IMR-90 (cell line): ENCODE data around the gene RPS2. TPM values are rescaled to one million over a fixed set of nuclear protein-coding genes. Genes with fewer than 3 reads are reported as not detected.

Experiments used
- ATAC-seq: fragments of 200-7000 bp; cut with Tn5 transposase; 2 replicates; pipeline ENCODE4 v1.9.1; 2020; ENCODE audit warnings: low read depth, mild to moderate bottlenecking, moderate library complexity
- BruUV-seq: library from RNA; stranded (reverse); fragments of 400-500 nt; replicated peaks from 2 replicates; lab custom pipeline; 2021; lab: Mats Ljungman, UMichigan
- CTCF ChIA-PET: fragments of 300-600 bp; formaldehyde crosslinking; extraction: SDS; loops from one replicate; lab custom pipeline; 2021; ENCODE audit warnings: antibody characterized with exemption; lab: Yijun Ruan, JAX
- POLR2A ChIA-PET: fragments of 300-600 bp; sonication (Branson Sonifier 250); formaldehyde crosslinking; loops from one replicate; lab custom pipeline; 2022; ENCODE audit warnings: antibody characterized with exemption; ENCODE audit not compliant: unreplicated experiment; lab: Charles Lee
- DNase-seq: peaks from one replicate; pipeline ENCODE4 v3.0.0; 2013
- H2AFZ ChIP-seq: replicated peaks from 2 replicates; pipeline ENCODE3; 2013; ENCODE audit warnings: low read length, mild to moderate bottlenecking; ENCODE audit not compliant: poor library complexity
- H2AK5ac ChIP-seq: 2 replicates; pipeline ENCODE4 v1.6.1; 2013; ENCODE audit warnings: low read depth, low read length, inconsistent platforms
- H2AK9ac ChIP-seq: replicated peaks from 2 replicates; pipeline ENCODE3; 2013; ENCODE audit warnings: mild to moderate bottlenecking, low read depth, low read length, moderate library complexity; ENCODE audit not compliant: poor library complexity
- H2BK120ac ChIP-seq: 2 replicates; pipeline ENCODE4 v1.6.1; 2013; ENCODE audit warnings: low read depth, low read length, inconsistent platforms
- H2BK15ac ChIP-seq: 3 replicates; pipeline ENCODE4 v1.6.1; 2013; ENCODE audit warnings: low read depth, low read length, inconsistent platforms
- H2BK20ac ChIP-seq: 2 replicates; pipeline ENCODE4 v1.6.1; 2013; ENCODE audit warnings: low read depth, mild to moderate bottlenecking, inconsistent platforms, low read length, moderate library complexity
- H2BK5ac ChIP-seq: 2 replicates; pipeline ENCODE4 v1.6.1; 2013; ENCODE audit warnings: mild to moderate bottlenecking, low read depth, low read length, inconsistent platforms; ENCODE audit not compliant: poor library complexity, severe bottlenecking
- H3K14ac ChIP-seq: replicated peaks from 2 replicates; pipeline ENCODE4 v1.6.1; 2013; ENCODE audit warnings: low read depth, low read length, inconsistent platforms
- H3K18ac ChIP-seq: 2 replicates; pipeline ENCODE4 v1.6.1; 2013; ENCODE audit warnings: low read depth, low read length, control low read depth
- H3K23ac ChIP-seq: 2 replicates; pipeline ENCODE4 v1.6.1; 2013; ENCODE audit warnings: low read depth, low read length, inconsistent platforms
- H3K27ac ChIP-seq: 2 replicates; pipeline ENCODE4 v1.5.1; 2013; ENCODE audit warnings: mild to moderate bottlenecking, control low read depth, low read length; ENCODE audit not compliant: insufficient read depth
- H3K27me3 ChIP-seq: 2 replicates; pipeline ENCODE4 v1.6.1; 2013; ENCODE audit warnings: low read length; ENCODE audit not compliant: control insufficient read depth, insufficient read depth
- H3K36me3 ChIP-seq: 2 replicates; pipeline ENCODE4 v1.6.1; 2013; ENCODE audit warnings: low read length, mixed read lengths; ENCODE audit not compliant: control insufficient read depth, insufficient read depth
- H3K4ac ChIP-seq: 2 replicates; pipeline ENCODE4 v1.6.1; 2013; ENCODE audit warnings: low read depth, low read length, inconsistent platforms
- H3K4me1 ChIP-seq: 2 replicates; pipeline ENCODE4 v1.6.1; 2013; ENCODE audit warnings: low read length, mixed read lengths; ENCODE audit not compliant: control insufficient read depth, insufficient read depth
- H3K4me2 ChIP-seq: 2 replicates; pipeline ENCODE4 v1.6.1; 2013; ENCODE audit warnings: low read depth, mild to moderate bottlenecking, control low read depth, low read length, moderate library complexity
- H3K4me3 ChIP-seq: 2 replicates; pipeline ENCODE4 v1.5.1; 2013; ENCODE audit warnings: low read depth, mild to moderate bottlenecking, control low read depth, low read length, moderate library complexity; ENCODE audit not compliant: insufficient read depth
- H3K56ac ChIP-seq: 2 replicates; pipeline ENCODE4 v1.6.1; 2013; ENCODE audit warnings: low read length, inconsistent platforms; ENCODE audit not compliant: insufficient read depth; ENCODE audit errors: extremely low read depth
- H3K79me1 ChIP-seq, 2 experiments: 2 replicates each; pipeline ENCODE4 v1.6.1; 2013; ENCODE audit warnings: low read length in 2 of 2, inconsistent platforms in 1 of 2, low read depth in 1 of 2
- H3K9ac ChIP-seq: 2 replicates; pipeline ENCODE4 v1.6.1; 2013; ENCODE audit warnings: low read depth, low read length, control low read depth
- H3K9me1 ChIP-seq: 2 replicates; pipeline ENCODE4 v1.6.1; 2013; ENCODE audit warnings: low read length, inconsistent platforms; ENCODE audit not compliant: insufficient read depth
- H3K9me3 ChIP-seq: 2 replicates; pipeline ENCODE4 v1.6.1; 2013; ENCODE audit warnings: low read length; ENCODE audit not compliant: control insufficient read depth, insufficient read depth
- H4K20me1 ChIP-seq: 2 replicates; pipeline ENCODE4 v1.6.1; 2013; ENCODE audit warnings: low read length, inconsistent platforms; ENCODE audit not compliant: insufficient read depth
- H4K5ac ChIP-seq: 2 replicates; pipeline ENCODE4 v1.6.1; 2013; ENCODE audit warnings: mild to moderate bottlenecking, low read depth, low read length, control low read depth
- H4K8ac ChIP-seq, 2 experiments: 2 replicates each; pipeline ENCODE4 v1.6.1; 2013; ENCODE audit warnings: low read depth in 2 of 2, low read length in 2 of 2, control low read depth in 1 of 2, inconsistent platforms in 1 of 2
- H4K91ac ChIP-seq: 2 replicates; pipeline ENCODE4 v1.6.1; 2013; ENCODE audit warnings: low read depth, low read length, inconsistent platforms; ENCODE audit not compliant: insufficient read depth
- BHLHE40 ChIP-seq: fragments of 150-350 bp; IDR thresholded peaks from 2 replicates; pipeline ENCODE4 v1.6.1; 2016; ENCODE audit warnings: mild to moderate bottlenecking, low read depth, low read length
- CEBPB ChIP-seq: IDR thresholded peaks from 2 replicates; pipeline ENCODE4 v1.6.1; 2012; ENCODE audit warnings: low read depth, low read length, improper control_type of control experiment
- CHD1 ChIP-seq: IDR thresholded peaks from 2 replicates; pipeline ENCODE4 v1.6.1; 2012; ENCODE audit warnings: low read depth, low read length, improper control_type of control experiment
- CTCF ChIP-seq: conservative IDR thresholded peaks from 2 replicates; pipeline ENCODE4 v1.5.1; 2012; ENCODE audit warnings: mild to moderate bottlenecking, low read depth, low read length, improper control_type of control experiment
- ELK1 ChIP-seq: fragments of 150-350 bp; IDR thresholded peaks from 2 replicates; pipeline ENCODE4 v1.6.1; 2016; ENCODE audit warnings: low read depth, mild to moderate bottlenecking, low read length, moderate library complexity, borderline replicate concordance
- FOS ChIP-seq: fragments of 150-350 bp; IDR thresholded peaks from 2 replicates; pipeline ENCODE4 v1.6.1; 2016; ENCODE audit warnings: low read depth, low read length
- MAFK ChIP-seq: IDR thresholded peaks from 2 replicates; pipeline ENCODE4 v1.6.1; 2012; ENCODE audit warnings: low read depth, low read length, improper control_type of control experiment
- MAZ ChIP-seq: IDR thresholded peaks from 2 replicates; pipeline ENCODE4 v1.6.1; 2012; ENCODE audit warnings: low read depth, mild to moderate bottlenecking, low read length, improper control_type of control experiment, moderate library complexity, borderline replicate concordance
- MXI1 ChIP-seq: IDR thresholded peaks from 2 replicates; pipeline ENCODE4 v1.6.1; 2012; ENCODE audit warnings: low read depth, mild to moderate bottlenecking, low read length, moderate library complexity, borderline replicate concordance
- NFE2L2 ChIP-seq: fragments of 150-350 bp; IDR thresholded peaks from 2 replicates; pipeline ENCODE4 v1.6.1; 2016; ENCODE audit warnings: low read depth, mild to moderate bottlenecking, low read length
- POLR2A ChIP-seq: IDR thresholded peaks from 2 replicates; pipeline ENCODE4 v1.6.1; 2012; ENCODE audit warnings: mild to moderate bottlenecking, low read depth, low read length
- RAD21 ChIP-seq: IDR thresholded peaks from 2 replicates; pipeline ENCODE4 v1.6.1; 2012; ENCODE audit warnings: low read length, improper control_type of control experiment
- RCOR1 ChIP-seq: IDR thresholded peaks from 2 replicates; pipeline ENCODE4 v1.6.1; 2012; ENCODE audit warnings: mild to moderate bottlenecking, low read length, improper control_type of control experiment; ENCODE audit not compliant: insufficient replicate concordance
- RFX5 ChIP-seq: IDR thresholded peaks from 2 replicates; pipeline ENCODE4 v1.8.0; 2012; ENCODE audit warnings: low read depth, mild to moderate bottlenecking, low read length, moderate library complexity
- USF2 ChIP-seq: fragments of 150-350 bp; IDR thresholded peaks from 2 replicates; pipeline ENCODE4 v1.6.1; 2017; ENCODE audit warnings: mild to moderate bottlenecking, antibody characterized with exemption, low read length, low read depth
- WGBS, 2 experiments: methylation state at CpG; one replicate each; pipeline versions ENCODE4 v1.1.5 to v1.1.7; 2013; ENCODE audit warnings: missing lambda C conversion rate in 2 of 2; ENCODE audit not compliant: insufficient read length in 1 of 2; ENCODE audit errors: extremely low coverage in 2 of 2; 5-methylcytosine and 5-hydroxymethylcytosine counted together
- dilution Hi-C: fragments of 300-500 bp; cut with HindIII; formaldehyde crosslinking; loops from one replicate; pipeline ENCODE4 v1.14.3; 2018; ENCODE audit warnings: low sequenced_read_pairs; ENCODE audit not compliant: unreplicated experiment
- in situ Hi-C: fragments of 300-500 bp; cut with MboI; formaldehyde crosslinking; loops from 3 replicates; pipeline ENCODE4 v1.14.3; 2019; ENCODE audit warnings: low sequenced_read_pairs, inconsistent platforms, mixed read lengths
- intact Hi-C: fragments of 100-400 bp; cut with micrococcal nuclease; formaldehyde crosslinking; loops from 2 replicates; pipeline ENCODE4 v1.10.0; 2022
- polyA plus RNA-seq, 3 experiments: library from polyadenylated mRNA; depleted of rRNA; stranded (reverse); fragments of >200 nt; gene quantifications; 2 replicates each; pipeline ENCODE4 v1.2.3, GENCODE V29; 2012; ENCODE audit warnings: low replicate concordance in 1 of 3
- total RNA-seq: library from RNA; depleted of rRNA; stranded (reverse); fragments of >200 nt; gene quantifications from 2 replicates; pipeline ENCODE4 v1.2.3, GENCODE V29; 2012

The RPS2 gene
- total and polyA plus RNA-seq, 2 of the 4 experiments (the other 2 are of a cell fraction), result 2,703 to 6,941 TPM

GRCh38 chr16:1936945-1937479 lies 27.6 kb downstream of the RPS2 start:
- peaks cover 23% of the 10 kb centered on the region for H3K36me3 ChIP-seq
- no peak overlapping the region for H3K56ac ChIP-seq
- no peak overlapping the region for H3K9ac ChIP-seq
- intact Hi-C loops, result no loop called here
- H3K4ac ChIP-seq, result no peak overlapping the region
- H2BK20ac ChIP-seq, result no peak overlapping the region
- H3K79me1 ChIP-seq, result peaks cover 5 to 8% of the 10 kb centered on the region in 2 experiments; a peak in 2 of 4 replicates
- H4K20me1 ChIP-seq, result no peaks in the 10 kb centered on the region
- BruUV-seq, result no TSS peak
- no peak overlapping the region for H4K91ac ChIP-seq
- H2BK120ac ChIP-seq, result no peak overlapping the region
- H3K18ac ChIP-seq, result no peak overlapping the region
- no peak overlapping the region for H3K23ac ChIP-seq
- H3K27ac ChIP-seq, result no peak overlapping the region
- in situ Hi-C loops, result no loop called here
- H3K9me3 ChIP-seq, result no peaks in the 10 kb centered on the region
- peaks cover 1% of the 10 kb centered on the region; the same call in 1 of the 2 replicates for H3K4me1 ChIP-seq
- no peak overlapping the region for H3K4me3 ChIP-seq
- H3K27me3 ChIP-seq, result peaks cover 3% of the 10 kb centered on the region; the same call in 1 of the 2 replicates
- TF ChIP-seq ELK1 (no peak), CEBPB (no peak), MAZ (no peak), FOS (no peak), MAFK (no peak), NFE2L2 (no peak), POLR2A (no peak), MXI1 (no peak), CTCF (no peak), USF2 (no peak), CHD1 (no peak), RAD21 (no peak), RFX5 (no peak), BHLHE40 (no peak), RCOR1 (no peak)
- ChIA-PET CTCF (no interaction called here), POLR2A (no interaction called here)
- no peak overlapping the region for H2BK15ac ChIP-seq
- H2AK5ac ChIP-seq, result no peak overlapping the region
- no peak for DNase-seq
- ATAC-seq, result no peak
- no peak overlapping the region for H3K4me2 ChIP-seq
- dilution Hi-C loops, result no loop called here
- no peaks in the 10 kb centered on the region for H3K9me1 ChIP-seq
- H4K8ac ChIP-seq, result no peak overlapping the region
- H2AFZ ChIP-seq, result no peak overlapping the region
- H2BK5ac ChIP-seq, result no peak overlapping the region
- WGBS, 2 experiments, result no CpG with 5 or more reads among the region's 11 CpGs
- H2AK9ac ChIP-seq, result no peak overlapping the region
- no peak overlapping the region for H3K14ac ChIP-seq
- no peak overlapping the region for H4K5ac ChIP-seq
